ENCODE results near the gene HK1.

DNA sequence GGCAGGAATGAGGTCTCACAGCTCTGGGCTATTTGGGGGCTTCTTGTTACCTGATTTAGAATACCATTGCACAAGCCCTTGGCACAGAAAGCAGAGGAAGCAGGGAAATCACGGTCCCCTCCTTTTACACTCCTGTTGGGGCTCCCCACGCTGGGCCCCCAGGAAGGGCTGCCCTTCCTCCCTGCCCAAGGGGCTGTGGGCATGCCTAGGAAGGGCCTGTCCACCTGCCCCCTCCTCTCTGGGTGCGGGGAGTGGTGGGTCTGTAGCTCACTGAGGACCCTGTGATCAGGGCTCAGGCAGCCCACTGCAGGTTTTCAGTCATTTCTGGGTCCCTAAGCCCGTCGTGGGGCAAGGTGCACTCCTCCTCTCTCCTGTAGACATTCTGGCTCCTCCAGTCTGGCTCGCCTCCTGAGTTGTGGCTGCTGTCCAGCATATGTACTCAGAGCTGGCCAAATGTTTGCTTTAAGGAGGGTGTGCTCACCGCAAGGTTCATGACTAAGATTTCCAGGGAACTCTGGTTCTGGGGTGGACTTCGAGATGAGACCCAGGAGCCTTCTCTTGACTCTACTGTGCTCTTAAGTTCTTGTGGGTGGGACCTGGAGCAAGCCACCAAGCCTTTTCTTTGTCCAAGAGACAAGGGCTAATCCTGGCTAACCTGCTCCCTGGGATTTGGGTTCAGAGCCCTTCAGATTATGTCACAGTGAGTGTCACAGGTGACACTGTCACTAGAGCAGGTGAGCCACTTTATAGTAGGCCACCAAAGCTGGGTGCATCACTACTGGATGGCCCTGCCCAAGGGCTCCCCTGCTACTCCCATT lies 82.4 kb downstream of the HK1 start:
- TF ChIP-seq, protein P1, sequence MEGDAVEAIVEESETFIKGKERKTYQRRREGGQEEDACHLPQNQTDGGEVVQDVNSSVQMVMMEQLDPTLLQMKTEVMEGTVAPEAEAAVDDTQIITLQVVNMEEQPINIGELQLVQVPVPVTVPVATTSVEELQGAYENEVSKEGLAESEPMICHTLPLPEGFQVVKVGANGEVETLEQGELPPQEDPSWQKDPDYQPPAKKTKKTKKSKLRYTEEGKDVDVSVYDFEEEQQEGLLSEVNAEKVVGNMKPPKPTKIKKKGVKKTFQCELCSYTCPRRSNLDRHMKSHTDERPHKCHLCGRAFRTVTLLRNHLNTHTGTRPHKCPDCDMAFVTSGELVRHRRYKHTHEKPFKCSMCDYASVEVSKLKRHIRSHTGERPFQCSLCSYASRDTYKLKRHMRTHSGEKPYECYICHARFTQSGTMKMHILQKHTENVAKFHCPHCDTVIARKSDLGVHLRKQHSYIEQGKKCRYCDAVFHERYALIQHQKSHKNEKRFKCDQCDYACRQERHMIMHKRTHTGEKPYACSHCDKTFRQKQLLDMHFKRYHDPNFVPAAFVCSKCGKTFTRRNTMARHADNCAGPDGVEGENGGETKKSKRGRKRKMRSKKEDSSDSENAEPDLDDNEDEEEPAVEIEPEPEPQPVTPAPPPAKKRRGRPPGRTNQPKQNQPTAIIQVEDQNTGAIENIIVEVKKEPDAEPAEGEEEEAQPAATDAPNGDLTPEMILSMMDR (IDR thresholded peaks at IDR 0.05; ENCODE audit: borderline replicate concordance, extremely low read depth, low read length, poor library complexity, severe bottlenecking), result no peak
- no peak for TF ChIP-seq EZH2 (IDR thresholded peaks at IDR 0.05; ENCODE audit: borderline replicate concordance, low read depth, low read length, severe bottlenecking)
